GM10266 (cell line): ENCODE results near the gene GRIP2.

Experiments used
- DNase-seq: peaks from one replicate; pipeline ENCODE4 v3.0.0; 2012; ENCODE audit errors: extremely low spot score
- TF ChIP-seq, protein P1 (sequence below): IDR thresholded peaks from 2 replicates; pipeline ENCODE4 v1.5.1; 2012; ENCODE audit warnings: mild to moderate bottlenecking, low read depth; ENCODE audit not compliant: control insufficient read depth, insufficient read depth; ENCODE audit errors: missing control alignments

Gene GRIP2

DNA sequence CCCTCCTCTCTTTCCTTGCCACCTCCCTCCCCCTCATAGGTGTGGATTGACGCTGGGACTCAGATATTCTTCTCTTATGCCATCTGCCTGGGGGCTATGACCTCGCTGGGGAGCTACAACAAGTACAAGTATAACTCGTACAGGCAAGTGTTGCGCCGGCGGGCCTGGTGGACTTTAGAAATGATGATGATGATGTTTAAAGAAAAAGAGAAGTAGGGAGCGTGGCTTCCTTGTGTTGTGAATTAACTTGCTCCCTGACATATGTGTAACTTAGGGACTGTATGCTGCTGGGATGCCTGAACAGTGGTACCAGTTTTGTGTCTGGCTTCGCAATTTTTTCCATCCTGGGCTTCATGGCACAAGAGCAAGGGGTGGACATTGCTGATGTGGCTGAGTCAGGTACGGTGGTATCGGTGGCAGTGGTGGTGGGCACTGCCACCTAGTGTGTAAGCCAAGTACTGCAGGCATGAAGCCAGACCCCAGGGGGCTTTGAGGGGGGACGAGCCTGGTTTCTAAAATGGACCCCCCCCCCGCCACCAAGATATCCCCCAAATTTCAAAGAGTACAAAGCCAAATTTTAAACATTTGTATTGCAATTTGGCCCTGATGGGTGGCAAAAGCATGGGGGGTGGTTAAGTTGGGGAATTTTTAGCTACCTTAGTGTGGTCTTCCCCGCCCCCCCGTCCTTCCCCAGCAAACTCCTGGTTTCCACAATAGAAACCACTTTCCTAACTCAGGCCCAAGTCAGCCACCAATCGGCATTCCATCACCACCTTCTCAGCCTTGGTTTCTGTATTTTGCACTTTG is 72.1 kb downstream of the GRIP2 start:
- DNase-seq, result peak; percentile 77
- TF ChIP-seq, protein P1, sequence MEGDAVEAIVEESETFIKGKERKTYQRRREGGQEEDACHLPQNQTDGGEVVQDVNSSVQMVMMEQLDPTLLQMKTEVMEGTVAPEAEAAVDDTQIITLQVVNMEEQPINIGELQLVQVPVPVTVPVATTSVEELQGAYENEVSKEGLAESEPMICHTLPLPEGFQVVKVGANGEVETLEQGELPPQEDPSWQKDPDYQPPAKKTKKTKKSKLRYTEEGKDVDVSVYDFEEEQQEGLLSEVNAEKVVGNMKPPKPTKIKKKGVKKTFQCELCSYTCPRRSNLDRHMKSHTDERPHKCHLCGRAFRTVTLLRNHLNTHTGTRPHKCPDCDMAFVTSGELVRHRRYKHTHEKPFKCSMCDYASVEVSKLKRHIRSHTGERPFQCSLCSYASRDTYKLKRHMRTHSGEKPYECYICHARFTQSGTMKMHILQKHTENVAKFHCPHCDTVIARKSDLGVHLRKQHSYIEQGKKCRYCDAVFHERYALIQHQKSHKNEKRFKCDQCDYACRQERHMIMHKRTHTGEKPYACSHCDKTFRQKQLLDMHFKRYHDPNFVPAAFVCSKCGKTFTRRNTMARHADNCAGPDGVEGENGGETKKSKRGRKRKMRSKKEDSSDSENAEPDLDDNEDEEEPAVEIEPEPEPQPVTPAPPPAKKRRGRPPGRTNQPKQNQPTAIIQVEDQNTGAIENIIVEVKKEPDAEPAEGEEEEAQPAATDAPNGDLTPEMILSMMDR, result peak; percentile 86

DNA sequence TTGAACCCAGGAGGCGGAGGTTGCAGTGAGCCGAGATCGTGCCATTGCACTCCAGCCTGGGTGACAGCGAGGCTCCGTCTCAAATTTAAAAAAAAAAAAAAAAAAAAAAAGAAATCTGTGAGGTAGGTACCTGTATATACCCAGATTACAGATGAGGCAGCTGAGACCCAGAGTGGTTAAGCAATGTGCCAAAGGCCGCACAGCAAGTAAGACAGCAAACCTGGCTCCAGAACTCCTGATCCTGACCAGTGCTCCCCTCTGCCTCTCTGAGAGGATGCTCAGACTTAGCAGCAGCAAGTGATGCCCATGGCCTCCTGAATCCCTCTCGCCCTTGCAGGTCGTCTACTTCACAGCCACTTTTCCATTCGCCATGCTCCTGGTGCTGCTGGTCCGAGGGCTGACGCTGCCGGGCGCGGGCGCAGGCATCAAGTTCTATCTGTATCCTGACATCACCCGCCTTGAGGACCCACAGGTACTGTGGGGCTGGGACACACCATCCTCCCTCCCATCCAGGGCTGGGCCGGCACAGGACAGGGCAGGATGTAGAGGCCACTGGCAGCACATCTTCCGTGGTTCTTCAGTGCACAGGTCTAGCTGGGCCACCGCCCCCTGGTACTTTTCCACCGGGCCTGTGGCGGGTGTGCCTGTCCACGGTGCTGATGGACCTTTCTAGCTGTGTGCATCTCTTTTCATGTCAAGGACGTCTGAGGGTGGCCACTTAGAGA is 73.8 kb downstream of the GRIP2 start:
- TF ChIP-seq, protein P1, result no peak

DNA sequence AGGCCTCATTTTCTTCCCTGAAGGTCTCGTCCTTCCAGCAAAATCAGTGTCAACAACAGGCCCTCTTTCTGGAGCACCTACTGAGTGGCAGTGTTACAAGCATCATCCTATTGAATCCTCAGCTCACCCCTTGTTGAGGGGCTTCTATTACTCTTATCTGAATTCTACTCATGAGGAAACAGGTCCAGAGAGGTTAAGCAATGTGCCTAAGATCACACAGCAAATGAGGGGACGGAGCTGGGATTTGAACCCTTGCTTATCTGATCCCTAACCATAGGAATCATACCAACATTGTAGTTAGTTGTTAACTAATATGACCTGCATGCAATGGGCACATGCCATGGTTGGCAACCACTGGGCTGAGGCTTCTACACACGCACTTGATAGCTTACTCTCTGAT is 74.7 kb downstream of the GRIP2 start:
- TF ChIP-seq, protein P1, result no peak
- DNase-seq, result no peak

More for the DNA sequence above, 73.8 kb downstream of the GRIP2 start:
- no peak for DNase-seq

DNA sequence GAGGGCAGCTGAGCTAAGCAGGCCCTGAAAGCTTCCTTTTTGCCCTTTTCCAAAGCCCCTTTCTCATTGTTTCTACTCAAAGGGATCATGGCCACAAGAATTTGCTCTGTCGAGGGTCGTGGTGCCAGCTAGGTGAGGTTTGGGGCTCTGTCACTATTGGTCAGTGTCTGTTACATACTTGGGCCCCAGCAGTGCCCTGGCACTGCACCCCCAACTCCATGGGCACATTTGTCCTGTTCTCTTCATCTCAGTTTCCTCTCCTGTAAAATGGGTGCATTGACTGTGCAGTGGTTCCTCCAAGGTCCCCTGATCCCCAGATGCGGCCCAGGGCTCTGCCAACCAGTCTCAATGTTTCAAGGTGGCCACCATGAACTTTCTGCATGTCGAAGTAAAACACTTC is 75.6 kb downstream of the GRIP2 start:
- no peak for DNase-seq
- TF ChIP-seq, protein P1, result no peak

DNA sequence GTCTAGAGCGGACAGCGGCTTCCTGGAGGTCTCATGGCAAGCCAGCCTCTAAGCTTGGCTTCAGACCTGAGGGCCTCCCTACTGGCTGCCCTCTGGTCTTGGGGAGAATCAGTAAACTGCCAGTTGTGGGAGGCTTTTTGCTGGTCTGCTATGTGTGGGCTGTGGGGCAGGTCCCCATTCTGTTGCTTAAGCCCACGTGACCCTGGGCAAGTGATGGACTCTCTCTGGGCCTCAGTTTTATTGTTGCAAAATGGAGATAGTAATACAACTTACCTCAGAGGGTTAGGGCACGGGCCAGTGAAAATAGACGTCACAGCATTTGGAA is 76.0 kb downstream of the GRIP2 start:
- TF ChIP-seq, protein P1, result no peak
- DNase-seq, result no peak

DNA sequence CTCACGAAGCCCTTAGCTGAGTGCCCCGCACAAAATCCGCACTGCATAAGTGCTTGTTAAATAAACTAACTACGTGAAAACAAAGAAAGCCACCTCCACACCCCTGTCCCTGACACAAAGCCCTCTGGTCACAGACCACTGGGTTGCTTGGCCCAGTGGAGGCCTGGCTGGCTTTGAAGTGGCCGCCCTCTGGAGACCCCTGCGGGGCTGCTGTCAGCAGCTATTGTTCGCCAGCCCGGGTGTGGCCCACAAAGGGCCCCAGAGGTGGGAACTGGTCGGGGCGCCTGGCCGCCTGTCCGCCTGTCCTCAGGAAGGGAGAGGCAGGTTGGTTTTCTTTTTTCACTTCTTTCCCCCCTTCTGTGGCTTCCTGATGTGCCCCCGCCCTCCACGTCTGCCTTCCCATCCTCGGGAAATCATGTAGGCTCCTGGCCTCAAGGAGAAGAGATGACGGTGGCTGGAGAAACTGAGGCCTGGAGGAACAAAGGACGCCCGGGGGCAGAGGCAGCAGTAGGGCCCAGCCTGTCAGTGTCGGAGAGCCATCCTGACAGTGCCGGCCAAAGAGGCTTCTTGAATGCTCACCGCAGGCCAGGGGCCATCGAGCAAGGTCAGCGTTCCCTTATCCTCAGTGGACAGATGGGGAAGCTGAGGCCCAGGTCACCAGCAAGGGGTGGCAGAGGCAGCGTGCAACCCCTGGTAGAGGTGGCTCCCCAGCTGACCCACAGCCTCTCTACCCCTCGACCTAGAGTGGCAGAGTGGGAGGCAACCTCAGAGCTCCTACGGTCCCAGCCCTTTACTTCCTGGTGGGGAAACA is 76.6 kb downstream of the GRIP2 start:
- TF ChIP-seq, protein P1, result no peak
- DNase-seq, result no peak

DNA sequence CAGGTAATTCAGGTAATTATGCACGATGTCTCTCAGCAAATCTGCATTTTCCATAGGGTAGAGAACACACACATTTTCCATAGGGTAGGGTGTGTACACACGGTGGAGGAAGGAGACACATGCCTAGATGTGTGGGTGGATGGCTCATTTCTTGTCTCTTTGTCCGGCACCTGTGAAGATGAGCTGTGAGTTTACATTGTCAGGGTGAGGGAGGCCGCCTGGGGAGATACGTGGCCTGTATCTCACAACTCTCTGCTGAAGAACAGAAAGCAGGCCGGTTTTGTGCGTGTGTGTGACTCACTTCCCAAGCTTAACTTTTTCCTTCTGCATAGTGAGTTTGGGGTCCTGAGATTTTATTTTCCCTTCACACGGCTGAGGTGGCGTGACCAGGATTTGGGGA is 77.4 kb downstream of the GRIP2 start:
- TF ChIP-seq, protein P1, result no peak
- no peak for DNase-seq
